Measurements from ENCODE around the gene HOXD9. TPM values are rescaled to one million over a fixed set of nuclear protein-coding genes. Genes with fewer than 3 reads are reported as not detected.

Gene HOXD9
- total and polyA plus RNA-seq, 2 donors (not counting 3 experiments of a cell fraction or from before 2014, with no cell fraction given): 1.9 to 3.5 TPM

- H3K27me3 ChIP-seq (ENCODE audit: control insufficient read depth in 2 of 2, insufficient read depth in 2 of 2, low read length in 2 of 2): peaks cover 85 to 99% of the 10 kb centered on the region in 2 experiments
- H3K9ac ChIP-seq (replicated peaks; ENCODE audit: extremely low read depth, insufficient read depth, low read length): no peak overlapping the region
- POLR2A ChIA-PET: no interaction called here
Observed at GRCh38 chr2:176072951-176073904, 49.3 kb upstream of the HOXD9 start.

GRCh38 chr2:176074919-176075425, 47.5 kb upstream of the HOXD9 start:
- Histone ChIP-seq H3K79me2 (ENCODE audit: control insufficient read depth, insufficient read depth, low read length) (no peaks in the 10 kb centered on the region), H3K27ac (ENCODE audit: insufficient read depth, low read depth, low read length) (no peak overlapping the region), H3K4me2 (ENCODE audit: insufficient read depth, low read length) (no peak overlapping the region), H4K20me1 (replicated peaks; ENCODE audit: control insufficient read depth, extremely low read depth, insufficient read depth, low read length) (peaks cover 2% of the 10 kb centered on the region), H3K27me3 (ENCODE audit: control insufficient read depth in 2 of 2, insufficient read depth in 2 of 2, low read length in 2 of 2) (peaks cover 83 to 99% of the 10 kb centered on the region in 2 experiments), H3K9ac (replicated peaks; ENCODE audit: extremely low read depth, insufficient read depth, low read length) (no peak overlapping the region), H3K36me3 (ENCODE audit: control insufficient read depth in 2 of 2, extremely low read depth in 1 of 2, insufficient read depth in 2 of 2, low read length in 2 of 2) (no peaks in the 10 kb centered on the region), H3K4me1 (ENCODE audit: control insufficient read depth, extremely low read depth, insufficient read depth, low read length) (no peaks in the 10 kb centered on the region), H2AFZ (ENCODE audit: low read depth, low read length) (no peak overlapping the region), H3K9me3 (replicated peaks; ENCODE audit: control insufficient read depth, insufficient read depth, low read length) (no peaks in the 10 kb centered on the region), H3K9me1 (replicated peaks; ENCODE audit: control insufficient read depth, extremely low read depth, insufficient read depth, low read length) (no peaks in the 10 kb centered on the region), H3K4me3 (replicated peaks in 1 of 3; ENCODE audit: insufficient read depth in 1 of 3, low read depth in 1 of 3, low read length in 3 of 3) (no peak overlapping the region)
- POLR2A ChIA-PET: no interaction called here
- DNase-seq (ENCODE audit: low read depth, low spot score) (no peak), FAIRE-seq (no peak)
- no TSS peak for BruUV-seq (replicated peaks)
- TF ChIP-seq POLR2AphosphoS5 (IDR thresholded peaks at IDR 0.05; ENCODE audit: insufficient read depth, low read depth, low read length): no peak
- TF ChIP-seq EZH2 (IDR thresholded peaks at IDR 0.05; ENCODE audit: borderline replicate concordance, low read depth, low read length, severe bottlenecking): no peak
- TF ChIP-seq FOS (IDR thresholded peaks at IDR 0.05; ENCODE audit: borderline replicate concordance, insufficient read depth, low read length): no peak
- no peak for TF ChIP-seq CTCF (IDR thresholded peaks at IDR 0.05; ENCODE audit: extremely low read depth in 1 of 2, insufficient read depth in 1 of 2, low read depth in 1 of 2, low read length in 2 of 2)
- TF ChIP-seq GATA2 (IDR thresholded peaks at IDR 0.05; ENCODE audit: insufficient read depth, insufficient read length, low read depth, low read length): no peak
- CTCF ChIA-PET: interaction anchor here (0.9 to 1.5 kb wide), 5 partner anchors 11 to 708 kb away, joined by 3 to 5 read pairs (median 3); no protein-coding TSS in a partner anchor
- intact Hi-C loops (cut with micrococcal nuclease) (no loop called here), dilution Hi-C loops (cut with MboI; ENCODE audit: extremely low pct_ligation_motif_present, low sequenced_read_pairs) (no loop called here)

More at GRCh38 chr2:176072951-176073904, 49.3 kb upstream of the HOXD9 start:
- Histone ChIP-seq H3K4me2 (ENCODE audit: insufficient read depth, low read length) (no peak overlapping the region), H3K36me3 (ENCODE audit: control insufficient read depth in 2 of 2, extremely low read depth in 1 of 2, insufficient read depth in 2 of 2, low read length in 2 of 2) (no peaks in the 10 kb centered on the region), H4K20me1 (replicated peaks; ENCODE audit: control insufficient read depth, extremely low read depth, insufficient read depth, low read length) (peaks cover 2% of the 10 kb centered on the region), H2AFZ (ENCODE audit: low read depth, low read length) (no peak overlapping the region), H3K4me3 (replicated peaks in 1 of 3; ENCODE audit: insufficient read depth in 1 of 3, low read depth in 1 of 3, low read length in 3 of 3) (no peak overlapping the region), H3K9me1 (replicated peaks; ENCODE audit: control insufficient read depth, extremely low read depth, insufficient read depth, low read length) (no peaks in the 10 kb centered on the region), H3K79me2 (ENCODE audit: control insufficient read depth, insufficient read depth, low read length) (no peaks in the 10 kb centered on the region), H3K27ac (ENCODE audit: insufficient read depth, low read depth, low read length) (no peak overlapping the region), H3K4me1 (ENCODE audit: control insufficient read depth, extremely low read depth, insufficient read depth, low read length) (no peaks in the 10 kb centered on the region), H3K9me3 (replicated peaks; ENCODE audit: control insufficient read depth, insufficient read depth, low read length) (no peaks in the 10 kb centered on the region)
- BruUV-seq (replicated peaks): no TSS peak
- dilution Hi-C loops (cut with MboI; ENCODE audit: extremely low pct_ligation_motif_present, low sequenced_read_pairs): no loop called here
- no peak for DNase-seq (ENCODE audit: low read depth, low spot score)
- no peak for TF ChIP-seq POLR2A (IDR thresholded peaks at IDR 0.05; ENCODE audit: low read depth, low read length)
- peak; percentile 73 for TF ChIP-seq EZH2 (IDR thresholded peaks at IDR 0.05; ENCODE audit: borderline replicate concordance, low read depth, low read length, severe bottlenecking)
- CTCF ChIA-PET: interaction anchor here (0.8 to 1.5 kb wide), 6 partner anchors 10 to 1699 kb away, joined by 3 to 4 read pairs (median 3); no protein-coding TSS in a partner anchor
- intact Hi-C loops (cut with micrococcal nuclease): no loop called here
- FAIRE-seq: peak; percentile 59

Data from endothelial cell of umbilical vein (primary cell).